Measurements from ENCODE around the gene CLCN1. TPM values are rescaled to one million over a fixed set of nuclear protein-coding genes. Genes with fewer than 3 reads are reported as not detected.

CLCN1 gene
- total RNA-seq, 2 experiments from 2014 or later = not detected

DNA sequence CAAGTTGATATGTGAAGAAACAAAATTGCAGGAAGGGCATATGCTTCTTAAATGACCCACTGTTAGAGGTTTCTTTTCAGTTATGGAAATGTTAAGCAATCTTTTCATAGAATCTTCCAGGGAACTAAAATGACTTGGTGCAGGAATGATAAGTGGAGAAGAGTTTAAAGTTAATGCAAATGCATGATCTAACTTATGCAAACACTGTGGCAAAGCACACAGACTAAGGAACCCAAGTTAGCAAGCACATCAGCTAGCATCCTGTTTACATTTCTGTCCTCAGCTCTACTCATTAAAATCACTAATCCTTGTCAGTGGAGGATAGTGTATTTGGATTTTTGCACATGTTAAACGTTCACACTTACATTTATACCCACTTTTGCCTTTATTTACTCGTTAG is 9.3 kb downstream of the CLCN1 start:
- no peaks in the 10 kb centered on the region for H3K9me3 ChIP-seq (ENCODE audit: low read length)
- H4K20me1 ChIP-seq (ENCODE audit: insufficient read depth, low read length) = no peaks in the 10 kb centered on the region
- no peaks in the 10 kb centered on the region for H3K79me2 ChIP-seq (ENCODE audit: insufficient read depth, low read depth, low read length)
- TF ChIP-seq, protein P1, sequence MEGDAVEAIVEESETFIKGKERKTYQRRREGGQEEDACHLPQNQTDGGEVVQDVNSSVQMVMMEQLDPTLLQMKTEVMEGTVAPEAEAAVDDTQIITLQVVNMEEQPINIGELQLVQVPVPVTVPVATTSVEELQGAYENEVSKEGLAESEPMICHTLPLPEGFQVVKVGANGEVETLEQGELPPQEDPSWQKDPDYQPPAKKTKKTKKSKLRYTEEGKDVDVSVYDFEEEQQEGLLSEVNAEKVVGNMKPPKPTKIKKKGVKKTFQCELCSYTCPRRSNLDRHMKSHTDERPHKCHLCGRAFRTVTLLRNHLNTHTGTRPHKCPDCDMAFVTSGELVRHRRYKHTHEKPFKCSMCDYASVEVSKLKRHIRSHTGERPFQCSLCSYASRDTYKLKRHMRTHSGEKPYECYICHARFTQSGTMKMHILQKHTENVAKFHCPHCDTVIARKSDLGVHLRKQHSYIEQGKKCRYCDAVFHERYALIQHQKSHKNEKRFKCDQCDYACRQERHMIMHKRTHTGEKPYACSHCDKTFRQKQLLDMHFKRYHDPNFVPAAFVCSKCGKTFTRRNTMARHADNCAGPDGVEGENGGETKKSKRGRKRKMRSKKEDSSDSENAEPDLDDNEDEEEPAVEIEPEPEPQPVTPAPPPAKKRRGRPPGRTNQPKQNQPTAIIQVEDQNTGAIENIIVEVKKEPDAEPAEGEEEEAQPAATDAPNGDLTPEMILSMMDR (conservative IDR thresholded peaks at IDR 0.05; ENCODE audit: low read length) = no peak
- no peak for TF ChIP-seq EZH2phosphoT487 (IDR thresholded peaks at IDR 0.05; ENCODE audit: borderline replicate concordance, low read depth, low read length)
- H3K36me3 ChIP-seq (ENCODE audit: insufficient read depth, low read length) = no peaks in the 10 kb centered on the region
- peak; percentile 22 for DNase-seq (ENCODE audit: low spot score)
- POLR2A ChIA-PET = interaction anchor here (0.9 to 1.5 kb wide), 3 partner anchors 8 to 93 kb away, joined by 3 to 4 read pairs (median 3); no protein-coding TSS in a partner anchor
- no peaks in the 10 kb centered on the region for H3K9me2 ChIP-seq (ENCODE audit: insufficient read depth, low read length)
- peak overlapping the region; percentile 19 for H3K4me3 ChIP-seq (ENCODE audit: low read depth, low read length, poor library complexity, severe bottlenecking)
- H2AFZ ChIP-seq (ENCODE audit: low read length) = peak overlapping the region; percentile 92
- H3K4me2 ChIP-seq (ENCODE audit: low read length) = peak overlapping the region; percentile 56
- peaks cover 31% of the 10 kb centered on the region for H3K4me1 ChIP-seq (ENCODE audit: insufficient read depth, low read length, poor library complexity, severe bottlenecking)
- no peak overlapping the region for H3K27ac ChIP-seq (ENCODE audit: low read depth, low read length, poor library complexity, severe bottlenecking)
- intact Hi-C loops (cut with micrococcal nuclease; ENCODE audit: unreplicated experiment) = loop anchor here (5.0 kb wide), 1 partner anchor 92 kb away; no protein-coding TSS in a partner anchor
- CTCF ChIA-PET (ENCODE audit: unreplicated experiment) = no interaction called here
- no TSS peak for BruUV-seq (replicated peaks)

DNA sequence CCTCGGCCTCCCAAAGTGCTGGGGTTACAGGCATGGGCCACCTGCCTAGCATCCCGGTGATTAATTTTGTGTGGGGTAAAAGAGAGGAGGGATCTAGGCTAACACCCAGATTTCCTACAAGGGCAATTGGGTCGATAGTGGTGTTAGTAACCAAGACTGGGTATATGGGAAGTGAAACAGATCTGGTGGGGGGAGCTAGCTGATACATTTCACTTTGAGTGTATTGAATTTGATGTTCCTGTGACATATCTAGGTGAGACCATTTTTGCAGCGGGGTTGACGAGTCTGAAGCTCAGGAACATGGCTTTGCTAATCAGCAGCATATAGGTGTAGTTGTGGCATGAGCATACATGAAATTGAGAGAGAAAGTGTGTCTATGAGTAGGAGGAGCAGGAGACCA is 12.0 kb downstream of the CLCN1 start:
- Histone ChIP-seq H4K20me1 (ENCODE audit: insufficient read depth, low read length) (no peaks in the 10 kb centered on the region), H3K4me2 (ENCODE audit: low read length) (0 out of 2 replicates have a peak overlapping the region, but pooled peaks have one; percentile 8), H3K79me2 (ENCODE audit: insufficient read depth, low read depth, low read length) (no peaks in the 10 kb centered on the region), H3K9me3 (ENCODE audit: low read length) (no peaks in the 10 kb centered on the region), H3K4me3 (ENCODE audit: low read depth, low read length, poor library complexity, severe bottlenecking) (no peak overlapping the region), H3K4me1 (ENCODE audit: insufficient read depth, low read length, poor library complexity, severe bottlenecking) (peaks cover 31% of the 10 kb centered on the region), H3K27ac (ENCODE audit: low read depth, low read length, poor library complexity, severe bottlenecking) (no peak overlapping the region), H3K36me3 (ENCODE audit: insufficient read depth, low read length) (no peaks in the 10 kb centered on the region), H2AFZ (ENCODE audit: low read length) (peak overlapping the region; percentile 64), H3K9me2 (ENCODE audit: insufficient read depth, low read length) (no peaks in the 10 kb centered on the region)
- intact Hi-C loops (cut with micrococcal nuclease; ENCODE audit: unreplicated experiment) = loop anchor here (2.0 to 5.0 kb wide), 2 partner anchors 13 to 89 kb away; no protein-coding TSS in a partner anchor
- TF ChIP-seq EZH2phosphoT487 (IDR thresholded peaks at IDR 0.05; ENCODE audit: borderline replicate concordance, low read depth, low read length) = no peak
- TF ChIP-seq, protein P1 (conservative IDR thresholded peaks at IDR 0.05; ENCODE audit: low read length) = no peak
- POLR2A ChIA-PET = interaction anchor here (0.6 to 1.3 kb wide), 2 partner anchors 9 to 544 kb away, joined by 5 read pairs; no protein-coding TSS in a partner anchor
- peak; percentile 21 for DNase-seq (ENCODE audit: low spot score)
- CTCF ChIA-PET (ENCODE audit: unreplicated experiment) = interaction anchor here (1.2 kb wide), 1 partner anchor 29 kb away, joined by 4 read pairs; no protein-coding TSS in a partner anchor
- no TSS peak for BruUV-seq (replicated peaks)

DNA sequence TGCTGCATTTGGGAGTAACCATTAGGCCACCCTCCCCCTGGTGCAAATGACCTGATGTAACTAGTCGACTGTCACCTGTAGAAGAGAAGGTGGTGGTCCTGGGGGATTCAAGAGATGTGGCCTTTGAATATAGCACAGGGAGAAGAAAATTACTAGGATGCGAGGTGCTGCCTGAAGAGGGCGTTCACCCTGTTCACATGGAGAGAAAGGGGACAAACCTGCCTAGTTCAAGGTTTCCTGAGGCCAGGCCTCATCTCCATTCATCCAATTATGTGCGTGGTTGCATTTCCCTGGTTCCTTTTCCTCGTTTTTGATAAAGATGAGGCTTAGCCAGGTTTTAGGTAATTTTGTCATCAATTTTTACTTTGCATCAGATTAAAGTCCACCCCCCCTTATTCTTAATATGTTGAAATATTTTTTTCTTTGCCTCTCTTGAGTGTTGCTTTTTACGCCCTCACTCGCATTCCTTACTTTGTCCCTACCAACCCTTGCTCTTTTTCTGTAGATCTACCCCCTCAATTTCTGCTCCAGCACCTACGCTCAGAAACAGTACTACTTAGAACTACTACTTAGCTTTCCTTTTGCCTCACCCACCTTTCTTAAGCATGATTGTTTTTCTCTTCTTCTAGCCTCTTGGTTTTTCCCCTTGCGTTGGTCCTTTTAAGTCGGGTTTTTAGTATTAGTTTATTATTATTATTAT is 13.7 kb downstream of the CLCN1 start:
- no peaks in the 10 kb centered on the region for H3K79me2 ChIP-seq (ENCODE audit: insufficient read depth, low read depth, low read length)
- no TSS peak for BruUV-seq (replicated peaks)
- no peaks in the 10 kb centered on the region for H4K20me1 ChIP-seq (ENCODE audit: insufficient read depth, low read length)
- ChIA-PET CTCF (ENCODE audit: unreplicated experiment) (no interaction called here), POLR2A (interaction anchor here (0.7 kb wide), 2 partner anchors 13 to 16 kb away, joined by 3 to 8 read pairs; no protein-coding TSS in a partner anchor)
- no peak overlapping the region for H3K4me3 ChIP-seq (ENCODE audit: low read depth, low read length, poor library complexity, severe bottlenecking)
- no peak overlapping the region for H3K4me2 ChIP-seq (ENCODE audit: low read length)
- no peaks in the 10 kb centered on the region for H3K9me3 ChIP-seq (ENCODE audit: low read length)
- no peak overlapping the region for H3K27ac ChIP-seq (ENCODE audit: low read depth, low read length, poor library complexity, severe bottlenecking)
- no peaks in the 10 kb centered on the region for H3K9me2 ChIP-seq (ENCODE audit: insufficient read depth, low read length)
- peaks cover 28% of the 10 kb centered on the region for H3K4me1 ChIP-seq (ENCODE audit: insufficient read depth, low read length, poor library complexity, severe bottlenecking)
- H3K36me3 ChIP-seq (ENCODE audit: insufficient read depth, low read length) = no peaks in the 10 kb centered on the region
- intact Hi-C loops (cut with micrococcal nuclease; ENCODE audit: unreplicated experiment) = loop anchor here (5.0 kb wide), 1 partner anchor 88 kb away; no protein-coding TSS in a partner anchor
- H2AFZ ChIP-seq (ENCODE audit: low read length) = no peak overlapping the region
- no peak for DNase-seq (ENCODE audit: low spot score)
- TF ChIP-seq, protein P1 (conservative IDR thresholded peaks at IDR 0.05; ENCODE audit: low read length) = no peak
- no peak for TF ChIP-seq EZH2phosphoT487 (IDR thresholded peaks at IDR 0.05; ENCODE audit: borderline replicate concordance, low read depth, low read length)

Data from OCI-LY7 (cell line).